A549 treated with GW870086 at 1 μM for 4 hours (cell line): ENCODE measurements around the gene SDHAF4. TPM values are rescaled to one million over a fixed set of nuclear protein-coding genes. Genes with fewer than 3 reads are reported as not detected.

Experiments used
- total RNA-seq: library from RNA; stranded (reverse); fragments of 200-300 nt; extraction: Qiagen RNA extraction; gene quantifications from 5 replicates; pipeline ENCODE4 v1.2.3, GENCODE V29; 2022; ENCODE audit warnings: low read depth

The SDHAF4 gene
- total RNA-seq, result 3.7 to 4.4 TPM (median 4.2 TPM) in 5 replicates

DNA sequence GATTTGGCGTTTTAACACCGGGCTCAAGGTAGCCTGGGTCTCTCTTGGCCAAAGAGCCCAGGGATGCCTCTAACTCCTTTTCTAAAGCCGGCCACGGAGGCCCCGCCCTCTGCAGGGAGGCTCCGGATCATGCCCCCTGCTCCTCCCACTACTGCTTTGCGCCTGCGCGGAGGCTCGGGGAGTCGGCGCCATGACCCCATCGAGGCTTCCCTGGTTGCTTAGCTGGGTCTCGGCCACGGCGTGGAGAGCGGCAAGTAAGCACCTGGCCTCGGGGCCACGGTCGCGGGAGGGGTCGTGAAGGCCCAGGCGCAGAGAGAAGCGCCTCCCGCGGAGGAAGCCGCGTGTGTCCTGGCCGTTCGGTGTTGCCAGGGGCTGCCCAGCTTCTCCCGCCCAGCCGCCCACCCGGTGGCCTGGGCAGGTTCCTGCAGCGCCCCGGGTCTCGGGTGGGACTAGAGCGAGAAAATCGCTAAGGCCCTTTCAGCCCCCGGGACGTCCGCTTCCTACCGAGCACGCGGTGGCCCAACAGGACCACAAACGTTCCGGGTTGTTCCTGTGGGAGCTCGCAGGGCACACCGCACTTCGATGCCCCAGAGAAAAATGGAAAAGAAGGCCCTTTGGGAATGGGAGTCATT is at the start of gene SDHAF4:
Gene SDHAF4, plus strand, starts transcription at position 180 of the 632 bp plus-strand sequence. Its CDS starts 11 bp downstream, at position 191.

Other genes starting within 250 kb of the SDHAF4 start
- 9.1 to 19.1 TPM (median 16.1 TPM) in 5 replicates for gene FAM135A, start 153.4 kb upstream of the SDHAF4 start, total RNA-seq
- gene SMAP1, start 101.0 kb downstream of the SDHAF4 start, total RNA-seq, result 14.8 to 19.5 TPM (median 18.2 TPM) in 5 replicates